ENCODE data around the gene EIF2AK3. TPM values are rescaled to one million over a fixed set of nuclear protein-coding genes. Genes with fewer than 3 reads are reported as not detected.

Gene EIF2AK3
- total RNA-seq, 1 donor from 2014 or later, result 16.6 TPM

GRCh38 chr2:88602022-88602421 lies 25.2 kb downstream of the EIF2AK3 start:
- peaks cover 26% of the 10 kb centered on the region for H3K4me1 Mint-ChIP-seq (ENCODE audit: unreplicated experiment)

GRCh38 chr2:88601286-88601685 lies 26.0 kb downstream of the EIF2AK3 start:
- Mint-ChIP-seq H3K27ac (ENCODE audit: unreplicated experiment) (peak overlapping the region; percentile 74), H3K4me1 (ENCODE audit: unreplicated experiment) (peaks cover 26% of the 10 kb centered on the region), H3K4me3 (ENCODE audit: unreplicated experiment) (no peak overlapping the region), H3K36me3 (ENCODE audit: unreplicated experiment) (no peaks in the 10 kb centered on the region), H3K9me3 (ENCODE audit: unreplicated experiment) (no peaks in the 10 kb centered on the region), H3K27me3 (ENCODE audit: unreplicated experiment) (no peaks in the 10 kb centered on the region)
- TF ChIP-seq CTCF (IDR thresholded peaks at IDR 0.05), result no peak
- no peak for DNase-seq (ENCODE audit: extremely low spot score, unreplicated experiment)

More at GRCh38 chr2:88602022-88602421, 25.2 kb downstream of the EIF2AK3 start:
- no peak overlapping the region for H3K4me3 Mint-ChIP-seq (ENCODE audit: unreplicated experiment)
- H3K27me3 Mint-ChIP-seq (ENCODE audit: unreplicated experiment), result no peaks in the 10 kb centered on the region
- no peak overlapping the region for H3K27ac Mint-ChIP-seq (ENCODE audit: unreplicated experiment)
- H3K36me3 Mint-ChIP-seq (ENCODE audit: unreplicated experiment), result no peaks in the 10 kb centered on the region
- H3K9me3 Mint-ChIP-seq (ENCODE audit: unreplicated experiment), result no peaks in the 10 kb centered on the region
- no peak for DNase-seq (ENCODE audit: extremely low spot score, unreplicated experiment)
- TF ChIP-seq CTCF (IDR thresholded peaks at IDR 0.05), result no peak

GRCh38 chr2:88600038-88600465 lies 27.2 kb downstream of the EIF2AK3 start:
- Mint-ChIP-seq H3K9me3 (ENCODE audit: unreplicated experiment) (no peaks in the 10 kb centered on the region), H3K27me3 (ENCODE audit: unreplicated experiment) (no peaks in the 10 kb centered on the region), H3K36me3 (ENCODE audit: unreplicated experiment) (peaks cover 7% of the 10 kb centered on the region), H3K4me1 (ENCODE audit: unreplicated experiment) (peaks cover 26% of the 10 kb centered on the region), H3K27ac (ENCODE audit: unreplicated experiment) (peak overlapping the region; percentile 74), H3K4me3 (ENCODE audit: unreplicated experiment) (no peak overlapping the region)
- TF ChIP-seq CTCF (IDR thresholded peaks at IDR 0.05), result no peak
- DNase-seq (ENCODE audit: extremely low spot score, unreplicated experiment), result no peak

- Mint-ChIP-seq H3K9me3 (ENCODE audit: unreplicated experiment) (no peaks in the 10 kb centered on the region), H3K4me1 (ENCODE audit: unreplicated experiment) (peaks cover 26% of the 10 kb centered on the region), H3K27me3 (ENCODE audit: unreplicated experiment) (no peaks in the 10 kb centered on the region), H3K4me3 (ENCODE audit: unreplicated experiment) (no peak overlapping the region), H3K27ac (ENCODE audit: unreplicated experiment) (peak overlapping the region; percentile 74), H3K36me3 (ENCODE audit: unreplicated experiment) (peaks cover 7% of the 10 kb centered on the region)
- DNase-seq (ENCODE audit: extremely low spot score, unreplicated experiment), result no peak
- no peak for TF ChIP-seq CTCF (IDR thresholded peaks at IDR 0.05)
These were observed 27.7 kb downstream of the EIF2AK3 start for GRCh38 chr2:88599527-88599926.

GRCh38 chr2:88597168-88597567 lies 30.1 kb downstream of the EIF2AK3 start:
- Mint-ChIP-seq H3K27ac (ENCODE audit: unreplicated experiment) (no peak overlapping the region), H3K27me3 (ENCODE audit: unreplicated experiment) (no peaks in the 10 kb centered on the region), H3K36me3 (ENCODE audit: unreplicated experiment) (peaks cover 7% of the 10 kb centered on the region), H3K4me3 (ENCODE audit: unreplicated experiment) (no peak overlapping the region), H3K4me1 (ENCODE audit: unreplicated experiment) (peaks cover 19% of the 10 kb centered on the region), H3K9me3 (ENCODE audit: unreplicated experiment) (no peaks in the 10 kb centered on the region)
- no peak for DNase-seq (ENCODE audit: extremely low spot score, unreplicated experiment)
- TF ChIP-seq CTCF (IDR thresholded peaks at IDR 0.05), result no peak

All from osteocyte (in vitro differentiated cells).